GM12891 (cell line): ENCODE data around the gene VTI1A.

Source experiments
- DNase-seq: peaks from one replicate; pipeline ENCODE4 v3.0.0; 2011; ENCODE audit warnings: low spot score; ENCODE audit not compliant: insufficient read length
- FAIRE-seq: peaks from 2 replicates; lab custom pipeline; 2011; peaks lifted over from hg19 to GRCh38; lab: Jason Lieb, UNC
- PAX5 ChIP-seq: IDR thresholded peaks from 2 replicates; pipeline ENCODE4 v1.6.1; 2011; ENCODE audit warnings: low read length, moderate library complexity, mild to moderate bottlenecking; ENCODE audit not compliant: insufficient read depth, severe bottlenecking
- POLR2A ChIP-seq: IDR thresholded peaks from 2 replicates; pipeline ENCODE4 v1.6.1; 2011; ENCODE audit warnings: low read depth, low read length, control low read depth
- POLR2AphosphoS5 ChIP-seq: IDR thresholded peaks from 2 replicates; pipeline ENCODE4 v1.6.1; 2011; ENCODE audit warnings: low read depth, low read length, control low read depth
- POU2F2 ChIP-seq: IDR thresholded peaks from 2 replicates; pipeline ENCODE4 v1.6.1; 2011; ENCODE audit warnings: low read depth, mild to moderate bottlenecking, control low read depth, low read length, moderate library complexity
- SPI1 ChIP-seq: IDR thresholded peaks from 2 replicates; pipeline ENCODE4 v1.6.1; 2011; ENCODE audit warnings: low read depth, low read length, control low read depth
- TAF1 ChIP-seq: IDR thresholded peaks from 2 replicates; pipeline ENCODE4 v1.6.1; 2011; ENCODE audit warnings: low read depth, low read length, control low read depth

Gene VTI1A

DNA sequence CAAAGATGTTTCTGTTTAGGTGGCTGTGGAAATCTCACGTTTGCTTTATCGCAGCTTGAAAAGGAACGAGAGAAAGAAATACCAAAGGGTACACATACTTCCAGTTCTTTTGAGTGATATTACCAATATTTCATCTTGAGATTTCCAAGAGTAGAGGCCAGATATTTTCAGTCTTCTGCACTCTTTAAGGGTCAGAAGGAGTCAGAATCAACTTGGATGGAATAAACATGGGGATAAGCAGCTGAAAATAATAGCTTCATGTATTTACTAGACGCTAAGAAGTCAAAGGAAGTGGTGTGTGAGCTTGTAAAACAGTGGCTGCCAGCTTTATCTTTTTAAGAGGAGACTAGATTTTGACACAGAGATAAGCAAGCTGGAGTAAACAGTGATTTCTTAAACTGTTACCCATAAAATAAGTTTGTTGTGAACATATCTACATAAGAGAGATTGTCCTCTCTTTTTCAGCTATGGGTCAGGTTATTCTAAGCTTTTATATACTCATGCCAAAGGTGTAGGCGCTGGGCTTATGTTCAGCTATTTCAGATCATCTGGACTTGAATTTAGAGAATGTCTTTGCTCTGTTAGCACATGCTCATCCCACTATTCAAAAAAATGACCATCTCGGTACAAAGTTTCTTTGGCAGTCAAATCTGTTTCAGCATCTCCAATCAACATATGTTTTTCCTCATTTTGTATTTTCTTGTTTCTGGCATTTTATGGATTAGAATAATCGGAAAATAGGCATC, 332.2 kb downstream of the VTI1A start:
- DNase-seq, result no peak
- TF ChIP-seq POLR2AphosphoS5 (no peak), SPI1 (no peak), TAF1 (no peak), POLR2A (no peak), PAX5 (no peak), POU2F2 (no peak)
- no peak for FAIRE-seq

DNA sequence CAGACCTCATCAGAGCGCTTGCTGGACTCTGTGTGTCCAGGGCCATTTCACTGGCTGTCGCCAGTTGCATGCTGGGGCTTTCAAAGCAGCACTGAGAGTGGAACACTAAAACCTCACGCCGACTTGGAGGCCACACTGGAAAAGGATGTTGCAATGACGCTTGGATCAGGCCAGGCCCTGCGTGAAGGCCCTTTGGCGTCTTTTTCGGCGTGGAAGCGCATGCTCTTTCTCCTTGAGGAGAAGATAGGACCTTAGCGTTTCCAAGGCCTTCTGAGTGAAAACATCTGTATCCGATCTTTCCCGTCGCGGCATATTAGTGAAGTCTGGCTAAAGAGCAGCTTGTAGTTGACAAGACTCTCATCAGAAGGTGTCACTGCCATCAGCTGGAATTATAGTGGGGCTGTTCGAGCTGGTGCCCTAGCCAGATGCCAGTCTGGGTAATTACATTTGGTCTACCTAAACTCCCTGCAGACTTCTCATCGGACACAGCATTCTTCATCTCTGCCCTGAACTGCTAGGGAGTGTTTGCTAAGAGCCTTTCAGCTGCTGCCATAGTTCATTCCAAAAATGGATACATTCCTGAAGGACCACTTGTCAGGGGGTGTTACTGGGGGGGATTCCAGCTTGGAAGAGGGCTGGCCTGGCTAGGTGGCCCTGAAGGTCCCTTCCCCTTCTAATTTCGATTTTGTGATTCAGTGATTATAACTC, 335.3 kb downstream of the VTI1A start:
- no peak for FAIRE-seq
- DNase-seq, result no peak
- TF ChIP-seq POLR2A, result no peak
- no peak for TF ChIP-seq POLR2AphosphoS5
- TF ChIP-seq PAX5, result no peak
- no peak for TF ChIP-seq TAF1

DNA sequence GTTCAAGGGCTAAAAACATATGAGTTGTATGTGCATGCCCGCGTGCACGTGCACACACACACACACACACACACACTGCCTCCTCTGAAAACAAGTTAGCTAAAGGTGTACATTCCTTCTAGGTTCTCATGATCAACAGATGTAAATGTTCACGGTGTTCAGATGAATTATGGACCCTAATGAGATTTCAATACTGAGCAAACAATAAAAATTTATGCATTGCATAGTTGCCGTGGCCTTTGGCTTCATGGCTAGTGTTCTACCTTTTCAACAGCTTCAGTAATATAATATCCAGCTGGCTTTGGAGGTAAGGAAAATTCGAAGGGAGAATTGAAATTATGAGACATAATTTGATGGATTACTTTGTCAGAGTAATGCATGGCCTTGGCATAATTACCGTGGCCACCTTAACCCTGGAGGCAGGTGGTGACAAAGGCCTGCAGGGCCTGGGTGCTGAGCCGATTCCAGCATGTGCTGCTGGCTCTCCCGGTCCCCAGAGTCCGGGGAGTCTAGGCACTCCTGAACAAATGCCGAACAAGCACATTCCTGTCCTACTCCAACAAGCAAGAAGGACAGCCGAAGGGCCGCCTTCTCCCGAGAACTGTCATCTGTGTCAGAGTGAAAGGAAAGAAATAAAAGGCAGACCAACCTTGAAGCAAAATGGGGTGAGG, 336.5 kb downstream of the VTI1A start:
- FAIRE-seq, result no peak
- no peak for TF ChIP-seq PAX5
- TF ChIP-seq TAF1, result no peak
- no peak for TF ChIP-seq POU2F2
- no peak for TF ChIP-seq SPI1
- no peak for TF ChIP-seq POLR2AphosphoS5
- TF ChIP-seq POLR2A, result no peak
- DNase-seq, result no peak

DNA sequence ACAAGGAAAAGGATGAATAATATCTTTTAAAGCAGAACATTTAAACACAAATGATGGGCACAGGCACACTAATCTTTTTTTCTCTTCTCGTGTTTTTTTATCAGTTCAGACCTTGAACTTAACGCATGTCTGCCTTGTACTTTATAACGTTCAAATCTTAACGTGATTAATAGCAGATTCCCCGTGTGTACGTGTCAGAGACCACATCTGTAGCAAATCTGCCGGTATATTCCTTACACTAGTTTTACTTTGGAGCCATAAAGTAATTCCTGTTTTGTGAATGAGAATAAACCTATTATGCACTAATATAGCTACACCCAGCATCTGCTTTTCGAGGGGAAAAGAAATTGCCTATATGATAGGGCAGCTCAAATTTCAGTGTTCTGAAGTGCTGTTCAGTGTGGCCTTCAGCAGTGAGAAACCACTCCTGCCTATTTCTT, 337.0 kb downstream of the VTI1A start:
- TF ChIP-seq TAF1, result no peak
- no peak for TF ChIP-seq POU2F2
- no peak for TF ChIP-seq PAX5
- TF ChIP-seq SPI1, result no peak
- FAIRE-seq (no peak), DNase-seq (no peak)

DNA sequence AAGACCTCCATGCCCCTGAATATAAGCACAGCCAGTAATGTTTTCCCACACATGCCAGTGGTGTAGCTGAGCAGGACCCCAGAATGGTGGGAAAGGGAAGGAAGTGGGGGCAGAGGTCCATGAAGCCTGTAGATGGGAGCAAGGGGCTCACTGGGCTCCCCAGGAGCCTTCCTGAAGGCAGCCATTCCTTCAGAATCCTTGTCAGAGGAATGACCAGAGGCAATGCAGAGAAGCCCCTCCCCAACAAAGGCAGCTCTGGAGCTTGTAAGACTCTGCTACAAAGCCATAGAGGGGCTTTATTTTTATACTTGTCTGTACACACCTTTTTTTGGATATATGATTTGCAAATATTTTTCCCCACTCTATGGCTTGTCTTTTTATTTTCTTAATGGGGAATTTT, 338.1 kb downstream of the VTI1A start:
- FAIRE-seq (no peak), DNase-seq (no peak)
- no peak for TF ChIP-seq TAF1
- no peak for TF ChIP-seq SPI1
- TF ChIP-seq PAX5, result no peak
- TF ChIP-seq POLR2AphosphoS5, result no peak
- no peak for TF ChIP-seq POU2F2
- TF ChIP-seq POLR2A, result no peak

DNA sequence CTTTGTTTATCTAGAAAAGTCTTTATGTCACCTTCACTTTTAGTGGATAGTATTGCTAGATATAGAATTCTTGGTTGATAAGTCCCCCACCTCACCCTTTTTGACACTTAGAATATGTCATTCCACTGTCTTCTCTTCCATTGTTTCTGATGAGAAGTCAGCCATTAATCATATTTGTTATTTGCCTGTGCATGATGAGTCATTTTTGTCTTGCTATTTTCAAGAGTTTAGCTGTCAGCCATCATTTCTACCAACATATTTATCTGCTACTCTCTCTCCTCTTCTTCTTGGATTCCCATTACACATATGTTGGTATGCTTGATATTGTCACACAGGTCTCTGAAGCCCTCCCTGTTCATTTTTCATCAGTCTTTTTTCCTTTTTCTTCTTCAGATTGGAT, 342.2 kb downstream of the VTI1A start:
- no peak for FAIRE-seq

DNA sequence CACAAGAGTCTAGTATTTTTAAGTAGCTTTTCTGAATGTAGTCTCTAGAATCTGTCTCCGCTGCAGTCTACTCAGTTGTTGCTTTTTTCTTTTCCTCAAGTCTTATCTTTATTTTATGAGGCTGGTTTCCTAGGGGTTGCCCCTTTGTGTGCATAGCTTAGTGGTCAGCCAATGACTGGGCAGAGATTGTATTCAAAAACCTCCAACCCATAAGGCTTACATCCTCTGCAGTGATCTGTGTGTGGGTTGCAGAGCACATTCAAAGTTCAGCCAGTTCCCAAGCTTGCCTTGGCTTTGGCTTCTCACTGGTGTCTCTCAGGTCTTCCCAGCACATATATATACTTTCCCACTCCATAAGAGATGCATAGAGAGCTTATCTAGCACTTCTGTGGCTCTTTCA, 343.0 kb downstream of the VTI1A start:
- FAIRE-seq (no peak), DNase-seq (no peak)
- TF ChIP-seq SPI1 (no peak), POLR2AphosphoS5 (no peak), POU2F2 (no peak), POLR2A (no peak), PAX5 (no peak), TAF1 (no peak)

More for the DNA sequence above, 342.2 kb downstream of the VTI1A start:
- DNase-seq, result no peak
- no peak for TF ChIP-seq POU2F2
- TF ChIP-seq SPI1, result no peak
- TF ChIP-seq POLR2AphosphoS5, result no peak
- TF ChIP-seq POLR2A, result no peak
- TF ChIP-seq PAX5, result no peak
- TF ChIP-seq TAF1, result no peak

DNA sequence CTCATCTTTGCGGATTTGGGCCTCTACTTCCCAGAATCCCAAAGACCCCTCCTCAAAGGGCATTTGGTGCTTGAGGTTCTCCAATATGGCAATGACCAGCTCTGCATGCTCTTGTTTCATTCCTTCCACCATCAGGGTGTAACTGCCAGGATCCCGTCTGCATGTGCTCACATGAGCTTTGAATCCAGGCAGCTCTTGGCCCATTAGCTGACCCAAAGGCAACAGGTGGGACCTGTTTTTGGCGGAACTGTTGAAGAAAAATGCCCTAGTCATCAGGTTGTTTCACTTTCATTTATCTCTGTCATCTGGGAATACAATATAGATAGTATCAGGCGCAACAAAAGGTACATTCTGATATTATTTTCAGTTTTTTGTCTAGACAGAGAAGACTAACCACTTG, 343.9 kb downstream of the VTI1A start:
- FAIRE-seq, result no peak
- TF ChIP-seq PAX5 (no peak), POLR2A (no peak), POLR2AphosphoS5 (no peak), POU2F2 (no peak), TAF1 (no peak), SPI1 (no peak)
- DNase-seq, result no peak

DNA sequence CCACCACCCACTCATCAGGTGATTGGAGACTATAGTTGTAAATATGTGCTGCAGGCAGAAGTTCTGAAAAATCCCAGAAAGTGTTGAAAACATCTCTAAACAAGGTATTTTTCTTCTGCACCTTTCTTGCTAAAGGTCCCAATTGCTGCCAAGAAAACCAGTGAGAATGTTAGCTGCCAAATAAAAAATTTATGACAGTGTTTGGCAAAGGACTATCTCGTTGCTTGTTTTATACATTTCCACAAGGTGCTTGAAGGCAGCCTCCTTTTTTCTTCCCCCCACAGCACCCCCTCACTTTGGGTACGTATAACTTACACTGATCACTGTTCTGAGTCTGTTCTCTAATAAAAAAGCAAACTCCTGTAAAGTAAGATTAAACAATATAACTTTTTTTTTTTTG, 344.4 kb downstream of the VTI1A start:
- no peak for DNase-seq
- TF ChIP-seq TAF1, result no peak
- TF ChIP-seq PAX5, result no peak
- no peak for TF ChIP-seq SPI1
- no peak for TF ChIP-seq POLR2AphosphoS5
- no peak for TF ChIP-seq POLR2A
- no peak for TF ChIP-seq POU2F2
- FAIRE-seq, result no peak
